H1 (cell line): ENCODE results near the gene MED28. TPM values are rescaled to one million over a fixed set of nuclear protein-coding genes. Genes with fewer than 3 reads are reported as not detected.

ENCODE experiments used
- CTCF ChIA-PET: fragments of 300-600 bp; sonication (Branson Sonifier 250); formaldehyde crosslinking; loops from one replicate; lab custom pipeline; 2021; ENCODE audit not compliant: partially characterized antibody; lab: Charles Lee
- POLR2A ChIA-PET: fragments of 300-600 bp; sonication (Branson Sonifier 250); formaldehyde crosslinking; loops from one replicate; lab custom pipeline; 2021; ENCODE audit warnings: inconsistent platforms; ENCODE audit not compliant: partially characterized antibody; lab: Charles Lee
- DNase-seq, 2 experiments: peaks; one replicate each; pipeline versions ENCODE4 v3.0.0 to v3.0.0-alpha.2; 2010 to 2022; ENCODE audit warnings: low spot score in 2 of 2, low read depth in 1 of 2, mixed read lengths in 1 of 2
- FAIRE-seq: peaks from 2 replicates; lab custom pipeline; 2011; peaks lifted over from hg19 to GRCh38; lab: Jason Lieb, UNC
- H2AFZ ChIP-seq: 2 replicates; pipeline ENCODE4 v1.8.1; 2012; ENCODE audit warnings: low read length, inconsistent platforms
- H2AK5ac ChIP-seq: 2 replicates; pipeline ENCODE4 v1.6.1; 2013; ENCODE audit warnings: low read depth, low read length
- H2BK120ac ChIP-seq: replicated peaks from 2 replicates; pipeline ENCODE3; 2013; ENCODE audit warnings: low read depth, low read length, inconsistent platforms
- H2BK12ac ChIP-seq: 2 replicates; pipeline ENCODE4 v1.6.1; 2013; ENCODE audit warnings: low read depth, low read length
- H2BK15ac ChIP-seq: 2 replicates; pipeline ENCODE4 v1.6.1; 2013; ENCODE audit warnings: low read length
- H2BK20ac ChIP-seq: 2 replicates; pipeline ENCODE4 v1.6.1; 2013; ENCODE audit warnings: low read length
- H2BK5ac ChIP-seq: 2 replicates; pipeline ENCODE4 v1.6.1; 2013; ENCODE audit warnings: low read depth, low read length
- H3K14ac ChIP-seq: 2 replicates; pipeline ENCODE4 v1.6.1; 2013; ENCODE audit warnings: inconsistent platforms; ENCODE audit not compliant: insufficient read length
- H3K18ac ChIP-seq: 2 replicates; pipeline ENCODE4 v1.6.1; 2013; ENCODE audit warnings: low read length; ENCODE audit errors: extremely low read depth
- H3K23ac ChIP-seq: 2 replicates; pipeline ENCODE4 v1.6.1; 2013; ENCODE audit warnings: inconsistent platforms; ENCODE audit not compliant: insufficient read length
- H3K23me2 ChIP-seq: 2 replicates; pipeline ENCODE4 v1.6.1; 2013; ENCODE audit warnings: low read depth, low read length
- H3K27ac ChIP-seq: 2 replicates; pipeline ENCODE4 v1.6.1; 2011; ENCODE audit warnings: low read depth, low read length, inconsistent platforms
- H3K27me3 ChIP-seq, 4 experiments: replicated peaks in 1 of 4; 1 replicate in 1 of 4; 2 replicates in 3 of 4; pipeline versions ENCODE4 v1.6.1 to v1.8.1; 2011 to 2013; ENCODE audit warnings: low read length in 3 of 4, mild to moderate bottlenecking in 3 of 4, inconsistent platforms in 2 of 4, mixed read lengths in 2 of 4, moderate library complexity in 1 of 4; ENCODE audit not compliant: control insufficient read depth in 3 of 4, insufficient read depth in 3 of 4; ENCODE audit errors: extremely low read depth in 1 of 4
- H3K36me3 ChIP-seq, 4 experiments: 2 replicates each; pipeline versions ENCODE4 v1.6.1 to v1.8.1; 2011 to 2013; ENCODE audit warnings: mild to moderate bottlenecking in 4 of 4, low read length in 3 of 4, moderate library complexity in 2 of 4, control low read depth in 1 of 4, inconsistent platforms in 1 of 4; ENCODE audit not compliant: insufficient read depth in 4 of 4, control insufficient read depth in 2 of 4
- H3K4ac ChIP-seq: replicated peaks from 2 replicates; pipeline ENCODE3; 2013; ENCODE audit warnings: low read length, low read depth, mixed read lengths, inconsistent platforms; ENCODE audit not compliant: insufficient read length
- H3K4me1 ChIP-seq, 4 experiments: replicated peaks in 1 of 4; 1 replicate in 1 of 4; 2 replicates in 3 of 4; pipeline versions ENCODE4 v1.6.1 to v1.8.1; 2011 to 2013; ENCODE audit warnings: low read length in 3 of 4, inconsistent platforms in 2 of 4, mixed read lengths in 1 of 4; ENCODE audit not compliant: insufficient read depth in 4 of 4, control insufficient read depth in 3 of 4
- H3K4me2 ChIP-seq, 2 experiments: 2 replicates each; pipeline versions ENCODE4 v1.6.1 to v1.8.1; 2011 to 2013; ENCODE audit warnings: low read depth in 2 of 2, low read length in 2 of 2, control low read depth in 1 of 2, inconsistent platforms in 1 of 2, mild to moderate bottlenecking in 1 of 2; ENCODE audit not compliant: insufficient read depth in 1 of 2
- H3K4me3 ChIP-seq, 4 experiments: fragments of 200-600, 300-600 bp in 1 of 4; sonication (generic), shearing (Covaris generic), sonication (Bioruptor Twin) in 1 of 4; 2 replicates each; pipeline versions ENCODE4 v1.5.1 to v1.8.1; 2011 to 2016; ENCODE audit warnings: low read length in 4 of 4, low read depth in 3 of 4, control low read depth in 2 of 4, inconsistent platforms in 2 of 4, mild to moderate bottlenecking in 2 of 4, mixed read lengths in 1 of 4, moderate library complexity in 1 of 4; ENCODE audit not compliant: insufficient read depth in 2 of 4; ENCODE audit errors: extremely low read depth in 1 of 4
- H3K56ac ChIP-seq: replicated peaks from 2 replicates; pipeline ENCODE3; 2013; ENCODE audit warnings: low read depth, mild to moderate bottlenecking, mixed read lengths, low read length, inconsistent platforms; ENCODE audit not compliant: insufficient read length
- H3K79me1 ChIP-seq: 2 replicates; pipeline ENCODE4 v1.6.1; 2013; ENCODE audit warnings: low read depth, low read length, control low read depth
- H3K79me2 ChIP-seq, 2 experiments: 2 replicates each; pipeline versions ENCODE4 v1.6.1 to v1.8.1; 2012 to 2013; ENCODE audit warnings: low read length in 2 of 2, mild to moderate bottlenecking in 2 of 2, inconsistent platforms in 1 of 2; ENCODE audit not compliant: insufficient read depth in 2 of 2, control insufficient read depth in 1 of 2
- H3K9ac ChIP-seq, 4 experiments: replicated peaks in 1 of 4; 1 replicate in 1 of 4; 2 replicates in 3 of 4; pipeline versions ENCODE4 v1.6.1 to v1.8.1; 2011 to 2013; ENCODE audit warnings: low read depth in 3 of 4, low read length in 3 of 4, control low read depth in 2 of 4, mild to moderate bottlenecking in 2 of 4, moderate library complexity in 2 of 4, inconsistent platforms in 1 of 4; ENCODE audit errors: extremely low read depth in 1 of 4
- H3K9me3 ChIP-seq, 2 experiments: 2 replicates each; pipeline versions ENCODE4 v1.6.1 to v1.8.1; 2012 to 2013; ENCODE audit warnings: mild to moderate bottlenecking in 2 of 2, moderate library complexity in 2 of 2, control low read depth in 1 of 2, inconsistent platforms in 1 of 2, low read depth in 1 of 2, low read length in 1 of 2, mixed read lengths in 1 of 2; ENCODE audit not compliant: insufficient read depth in 2 of 2
- H4K20me1 ChIP-seq, 2 experiments: replicated peaks in 1 of 2; 2 replicates each; pipeline versions ENCODE3 to v1.8.1; 2011 to 2013; ENCODE audit warnings: inconsistent platforms in 2 of 2, low read length in 2 of 2, mild to moderate bottlenecking in 1 of 2; ENCODE audit not compliant: insufficient read depth in 2 of 2, control insufficient read depth in 1 of 2
- H4K5ac ChIP-seq: 2 replicates; pipeline ENCODE4 v1.6.1; 2013; ENCODE audit warnings: low read length, low read depth, mixed read lengths, inconsistent platforms; ENCODE audit not compliant: insufficient read length
- H4K8ac ChIP-seq: 2 replicates; pipeline ENCODE4 v1.8.0; 2013; ENCODE audit warnings: mild to moderate bottlenecking, moderate library complexity, low read length, inconsistent platforms; ENCODE audit not compliant: insufficient read depth; ENCODE audit errors: extremely low read depth
- H4K91ac ChIP-seq: replicated peaks from 2 replicates; pipeline ENCODE3; 2013; ENCODE audit warnings: low read length, mixed read lengths, inconsistent platforms; ENCODE audit not compliant: insufficient read length
- ATF2 ChIP-seq: IDR thresholded peaks from 2 replicates; pipeline ENCODE4 v1.6.1; 2012; ENCODE audit warnings: low read length, inconsistent platforms
- CBX8 ChIP-seq: fragments of 300-800, 300-1000 bp; sonication (generic); IDR thresholded peaks from 2 replicates; pipeline ENCODE4 v1.7.1; 2016; ENCODE audit warnings: low read depth, low read length, borderline replicate concordance
- CEBPB ChIP-seq: IDR thresholded peaks from 2 replicates; pipeline ENCODE4 v1.6.1; 2012; ENCODE audit warnings: low read depth, low read length
- EGR1 ChIP-seq: IDR thresholded peaks from 2 replicates; pipeline ENCODE4 v1.6.1; 2011; ENCODE audit warnings: low read depth, low read length, borderline replicate concordance
- GTF2F1 ChIP-seq: IDR thresholded peaks from 2 replicates; pipeline ENCODE4 v1.6.1; 2012; ENCODE audit warnings: low read depth, low read length, improper control_type of control experiment, borderline replicate concordance
- KDM1A ChIP-seq: fragments of 200-600, 300-600 bp; sonication (generic); IDR thresholded peaks from 2 replicates; pipeline ENCODE4 v1.7.1; 2016; ENCODE audit warnings: mild to moderate bottlenecking, low read length, borderline replicate concordance
- POLR2A ChIP-seq, 2 experiments: IDR thresholded peaks; 1 replicate in 1 of 2; 2 replicates in 1 of 2; pipeline ENCODE4 v1.6.1; 2011; ENCODE audit warnings: low read depth in 2 of 2, low read length in 2 of 2, mild to moderate bottlenecking in 2 of 2; ENCODE audit errors: control extremely low read depth in 1 of 2
- POLR2AphosphoS5 ChIP-seq: IDR thresholded peaks from 2 replicates; pipeline ENCODE4 v1.6.1; 2011; ENCODE audit warnings: low read depth, low read length
- SRF ChIP-seq: IDR thresholded peaks from 2 replicates; pipeline ENCODE4 v1.6.1; 2011; ENCODE audit warnings: mild to moderate bottlenecking, low read depth, low read length, moderate library complexity
- SUZ12 ChIP-seq: fragments of 200-600 bp; sonication (generic); IDR thresholded peaks from 2 replicates; pipeline ENCODE4 v1.6.1; 2012; ENCODE audit warnings: mild to moderate bottlenecking, inconsistent platforms, low read length, moderate library complexity, mixed read lengths
- TBP ChIP-seq: IDR thresholded peaks from 2 replicates; pipeline ENCODE4 v1.6.1; 2011; ENCODE audit warnings: low read depth, low read length, improper control_type of control experiment
- USF2 ChIP-seq: IDR thresholded peaks from 2 replicates; pipeline ENCODE4 v1.6.1; 2011; ENCODE audit warnings: low read length, improper control_type of control experiment
- YY1 ChIP-seq: IDR thresholded peaks from 2 replicates; pipeline ENCODE4 v1.6.1; 2011; ENCODE audit warnings: low read depth, mild to moderate bottlenecking, low read length
- WGBS, 2 experiments: shearing (Covaris generic) in 1 of 2; methylation state at CpG; one replicate each; pipeline versions ENCODE4 v1.1.6 to v1.1.7; 2013 to 2015; ENCODE audit warnings: low lambda C conversion rate in 2 of 2, mixed read lengths in 2 of 2, inconsistent platforms in 1 of 2, low coverage in 1 of 2, missing lambda C conversion rate in 1 of 2; ENCODE audit not compliant: insufficient replicate concordance in 2 of 2, insufficient coverage in 1 of 2, insufficient read length in 1 of 2; ENCODE audit errors: extremely low coverage in 1 of 2, missing lambda C conversion rate in 1 of 2; 5-methylcytosine and 5-hydroxymethylcytosine counted together
- polyA plus RNA-seq, 7 experiments: library from polyadenylated mRNA; depleted of rRNA in 3 of 7; stranded (reverse) in 5 of 7; unstranded in 2 of 7; fragments of >200 nt in 5 of 7; fragments of 200-250 nt in 2 of 7; gene quantifications; 1 replicate in 5 of 7; 2 replicates in 1 of 7; 4 replicates in 1 of 7; pipeline versions ENCODE4 v1.2.1 to v1.2.3, GENCODE V29; 2011 to 2013; ENCODE audit warnings: missing spikeins in 2 of 7, mixed read lengths in 2 of 7
- total RNA-seq: library from RNA; stranded (reverse); fragmentation: NEBNext Ultra II Directional; extraction: Animal tissue kit (Norgen Biotek cat#: 25700); gene quantifications from 2 replicates; pipeline ENCODE4 v1.2.1, GENCODE V29; 2021

MED28 gene
- total and polyA plus RNA-seq, 2 of the 8 experiments (the other 6 are each of a cell fraction or from before 2014, with no cell fraction given): 24.0 to 87.1 TPM

- Histone ChIP-seq H2BK5ac (no peak overlapping the region), H2BK15ac (no peak overlapping the region), H3K4me1 (no peaks in the 10 kb centered on the region; a peak in 1 of 7 replicates), H3K23me2 (no peaks in the 10 kb centered on the region), H2BK120ac (no peak overlapping the region), H3K79me2 (no peaks in the 10 kb centered on the region), H4K20me1 (no peaks in the 10 kb centered on the region), H4K8ac (no peak overlapping the region), H3K14ac (no peak overlapping the region), H3K18ac (no peak overlapping the region), H3K27ac (no peak overlapping the region), H3K4me3 (no peak overlapping the region), H3K36me3 (no peaks in the 10 kb centered on the region), H3K4me2 (no peak overlapping the region), H2BK12ac (no peak overlapping the region), H3K23ac (no peak overlapping the region), H2AK5ac (no peak overlapping the region), H4K91ac (no peak overlapping the region), H3K56ac (no peak overlapping the region), H3K4ac (no peak overlapping the region), H3K79me1 (no peaks in the 10 kb centered on the region), H2AFZ (no peak overlapping the region), H3K9me3 (0 out of 4 replicates have a peak, but pooled peaks cover 0 to 2% of the 10 kb centered on the region in 2 experiments), H3K9ac (no peak overlapping the region), H3K27me3 (no peaks in the 10 kb centered on the region; a peak in 1 of 7 replicates), H2BK20ac (no peak overlapping the region), H4K5ac (no peak overlapping the region)
- ChIA-PET CTCF (no interaction called here), POLR2A (no interaction called here)
- FAIRE-seq (no peak), DNase-seq (no peak)
- WGBS, 2 experiments: 89% methylated on average over 3 of the region's 3 CpGs; no CpG with 5 or more reads in 1 of the 2 experiments
- TF ChIP-seq TBP: no peak
- no peak for TF ChIP-seq GTF2F1
- no peak for TF ChIP-seq POLR2AphosphoS5
- no peak for TF ChIP-seq YY1
- no peak for TF ChIP-seq SUZ12
- TF ChIP-seq USF2: no peak
- TF ChIP-seq KDM1A: no peak
- TF ChIP-seq CBX8: no peak
- no peak for TF ChIP-seq ATF2
- no peak for TF ChIP-seq SRF
- TF ChIP-seq POLR2A (IDR thresholded peaks at IDR 0.05; ENCODE audit: control extremely low read depth in 1 of 2, low read depth in 2 of 2, low read length in 2 of 2): no peak
- no peak for TF ChIP-seq CEBPB
- no peak for TF ChIP-seq EGR1
Measured at GRCh38 chr4:17662694-17663093, 48.3 kb downstream of the MED28 start.
